Measurements from ENCODE around the gene ATP10D.

GRCh38 chr4:47640911-47641310, 155.8 kb downstream of the ATP10D start:
- TF ChIP-seq POLR2A (IDR thresholded peaks at IDR 0.05) (no peak), CTCF (IDR thresholded peaks at IDR 0.05) (no peak)

Data from lower leg skin (tissue), 3 donors.